Measurements from ENCODE around the gene OSCP1.
A peak's percentile ranks its signal among the peaks of the same experiment; 100 is the strongest.

Gene OSCP1

GRCh38 chr1:36472656-36473055 lies 22.4 kb upstream of the OSCP1 start:
- no peak for DNase-seq (ENCODE audit: low read depth in 3 of 3)

- DNase-seq (ENCODE audit: low read depth in 3 of 3): no peak
Measured at GRCh38 chr1:36471830-36472641, 21.8 kb upstream of the OSCP1 start.

- no peak for DNase-seq (ENCODE audit: low read depth in 3 of 3)
Measured at GRCh38 chr1:36469163-36469562, 18.9 kb upstream of the OSCP1 start.

GRCh38 chr1:36467700-36468455 lies 17.6 kb upstream of the OSCP1 start:
- no peak for DNase-seq (ENCODE audit: low read depth in 3 of 3)

- no peak for DNase-seq (ENCODE audit: low read depth in 3 of 3)
Measured at GRCh38 chr1:36467027-36467410, 16.8 kb upstream of the OSCP1 start.

GRCh38 chr1:36466370-36467026 lies 16.2 kb upstream of the OSCP1 start:
- no peak for DNase-seq (ENCODE audit: low read depth in 3 of 3)

- no peak for DNase-seq (ENCODE audit: low read depth in 3 of 3)
Measured at GRCh38 chr1:36465731-36466369, 15.6 kb upstream of the OSCP1 start.

- no peak for DNase-seq (ENCODE audit: low read depth in 3 of 3)
Measured at GRCh38 chr1:36464605-36465393, 14.5 kb upstream of the OSCP1 start.

GRCh38 chr1:36463803-36464604 lies 13.8 kb upstream of the OSCP1 start, which contains the start of gene MRPS15:
TSS of gene MRPS15 (minus strand) at chr1:36464384. CDS start at chr1:36464275, 109 bp downstream.
- peak; percentile 89 to 96 (median 91) for DNase-seq (ENCODE audit: low read depth in 3 of 3)

GRCh38 chr1:36463463-36463802 lies 13.2 kb upstream of the OSCP1 start:
- DNase-seq (ENCODE audit: low read depth in 3 of 3): no peak

- peak; percentile 23 to 64 (median 32) for DNase-seq (ENCODE audit: low read depth in 3 of 3)
Measured at GRCh38 chr1:36458910-36459309, 8.7 kb upstream of the OSCP1 start.

GRCh38 chr1:36457691-36458090 lies 7.4 kb upstream of the OSCP1 start:
- DNase-seq (ENCODE audit: low read depth in 3 of 3): no peak

- DNase-seq (ENCODE audit: low read depth in 3 of 3): no peak
Measured at GRCh38 chr1:36456391-36456928, 6.2 kb upstream of the OSCP1 start.

GRCh38 chr1:36455386-36455785 lies 5.1 kb upstream of the OSCP1 start:
- no peak for DNase-seq (ENCODE audit: low read depth in 3 of 3)

- no peak for DNase-seq (ENCODE audit: low read depth in 3 of 3)
Measured at GRCh38 chr1:36453600-36454388, 3.5 kb upstream of the OSCP1 start.

- DNase-seq (ENCODE audit: low read depth in 3 of 3): no peak
Measured at GRCh38 chr1:36453051-36453450, 2.8 kb upstream of the OSCP1 start.

- DNase-seq (ENCODE audit: low read depth in 3 of 3): no peak
Measured at GRCh38 chr1:36450919-36451305, 661 bp upstream of the OSCP1 start.

GRCh38 chr1:36448530-36449056 lies 1.7 kb downstream of the OSCP1 start:
- no peak for DNase-seq (ENCODE audit: low read depth in 3 of 3)

GRCh38 chr1:36447450-36447849 lies 2.8 kb downstream of the OSCP1 start:
- no peak for DNase-seq (ENCODE audit: low read depth in 3 of 3)
